SKM-1 (cell line): Measurements from ENCODE around the gene RERE.
"Not testable (repeated sequence)": the region's sequence is repeated elsewhere in the genome, so short reads cannot be mapped to it uniquely, and the experiment has no call there.

Experiments used
- DNase-seq: peaks from one replicate; lab custom pipeline; 2025; ENCODE audit not compliant: unreplicated experiment; lab: John Stamatoyannopoulos, UW

The RERE gene

DNA sequence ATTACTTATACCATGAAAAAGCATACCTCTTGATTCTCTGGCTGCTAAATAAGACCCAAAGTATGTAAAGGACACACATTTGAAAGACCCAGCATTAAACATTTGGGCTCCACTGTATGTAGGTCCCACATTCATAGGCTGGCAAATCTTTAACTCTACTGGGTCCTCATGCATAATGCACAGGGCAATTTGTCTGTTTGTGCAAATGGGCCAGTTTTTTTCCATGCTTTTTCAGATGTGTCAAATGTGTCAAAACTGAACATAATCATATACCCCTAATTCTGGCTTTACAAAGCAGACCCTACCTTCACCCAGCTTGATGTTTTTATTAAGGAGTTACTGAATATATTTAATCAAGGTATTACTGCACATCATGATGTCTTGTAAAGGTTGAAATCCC lies 63.7 kb downstream of the RERE start:
- no peak for DNase-seq

DNA sequence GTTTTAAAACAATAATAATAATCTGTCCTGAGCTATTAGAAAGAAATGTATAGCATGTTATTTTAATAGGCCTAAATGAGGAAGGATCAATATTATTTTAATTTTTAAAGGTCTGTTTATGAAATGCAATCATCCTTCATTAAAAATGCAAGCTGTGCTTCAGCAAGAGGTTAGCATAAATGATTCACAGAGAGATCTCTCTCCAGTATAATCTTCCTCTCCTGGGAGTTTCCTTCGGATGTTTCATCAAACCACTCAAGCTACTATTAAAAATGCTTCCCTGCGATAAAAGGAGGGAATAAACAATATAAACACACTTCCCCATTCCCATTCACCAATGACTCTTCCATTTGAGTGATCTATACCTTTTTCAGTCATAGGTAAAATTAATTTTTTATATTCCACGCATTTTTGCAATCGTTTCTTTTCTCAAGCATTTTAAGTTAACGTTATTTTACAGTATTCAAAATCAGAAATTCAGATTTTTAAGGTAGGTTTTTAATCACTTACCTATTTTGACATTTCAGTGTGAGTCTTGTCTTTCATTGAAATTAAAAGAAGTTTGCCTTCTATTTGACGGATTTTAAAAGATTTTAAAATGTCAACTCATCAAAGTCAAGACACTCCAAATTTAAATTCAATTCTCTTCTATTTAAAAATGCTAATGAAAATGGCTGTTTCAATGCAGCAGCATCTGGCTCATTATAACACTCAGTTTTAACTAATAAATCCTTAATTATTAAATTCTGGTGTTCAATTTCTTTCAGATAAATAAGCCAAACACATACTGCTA lies 64.3 kb downstream of the RERE start:
- no peak for DNase-seq

- DNase-seq = no peak
These were observed 65.0 kb downstream of the RERE start for GRCh38 chr1:8752411-8752810.

DNA sequence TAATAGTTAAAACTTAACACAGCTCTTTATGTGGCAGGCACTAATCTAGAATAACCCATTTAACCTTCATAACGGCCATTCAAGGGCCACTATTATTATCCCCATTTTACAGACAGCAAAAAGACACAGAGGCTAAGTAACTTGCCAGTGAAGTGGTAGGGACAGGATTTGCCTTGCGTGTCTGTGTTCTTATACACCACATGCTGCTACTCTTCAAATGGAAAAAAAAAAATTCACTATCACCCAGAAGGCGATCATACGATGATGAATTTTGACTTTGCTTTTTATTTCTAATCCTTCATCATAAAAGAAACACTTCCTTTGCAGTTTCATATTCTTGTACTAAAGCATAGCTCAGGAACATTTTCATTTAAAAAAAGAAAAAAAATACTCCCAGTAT lies 65.5 kb downstream of the RERE start:
- no peak for DNase-seq

GRCh38 chr1:8747879-8748825 lies 69.3 kb downstream of the RERE start:
- DNase-seq = no peak

- DNase-seq = no peak
These were observed 70.9 kb downstream of the RERE start for GRCh38 chr1:8746554-8746953.

DNA sequence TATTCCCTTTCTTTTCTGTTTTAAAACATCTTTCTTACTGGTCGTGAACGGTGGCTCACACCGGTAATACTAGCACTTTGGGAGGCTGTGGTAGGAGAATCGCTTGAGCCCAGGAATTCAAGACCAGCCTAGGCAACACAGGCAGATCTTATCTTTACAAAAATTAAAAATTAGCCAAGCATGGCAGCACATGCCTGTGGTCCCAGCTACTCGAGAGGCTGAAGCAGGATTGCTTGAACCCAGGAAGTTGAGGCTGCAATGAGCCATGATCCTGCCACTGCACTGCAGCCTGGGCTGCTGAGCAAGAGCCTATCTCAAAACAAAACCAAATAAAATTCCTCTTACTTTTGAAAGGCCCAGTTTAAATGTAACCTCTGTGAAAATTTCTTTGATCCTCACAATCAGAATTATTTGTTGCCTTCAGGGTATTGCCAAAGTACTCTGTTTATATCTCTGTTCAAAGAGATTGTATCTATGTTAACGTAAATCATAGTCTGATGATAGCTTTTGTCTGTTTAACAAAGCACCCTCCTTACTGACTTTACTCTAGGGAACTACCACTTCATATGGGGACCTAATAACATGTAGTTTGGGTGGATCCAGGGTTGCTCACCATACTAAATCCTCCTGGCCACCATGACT lies 71.6 kb downstream of the RERE start:
- DNase-seq = no peak

GRCh38 chr1:8745346-8745745 lies 72.1 kb downstream of the RERE start:
- DNase-seq = no peak

GRCh38 chr1:8742022-8742924 lies 75.2 kb downstream of the RERE start:
- DNase-seq = no peak

DNA sequence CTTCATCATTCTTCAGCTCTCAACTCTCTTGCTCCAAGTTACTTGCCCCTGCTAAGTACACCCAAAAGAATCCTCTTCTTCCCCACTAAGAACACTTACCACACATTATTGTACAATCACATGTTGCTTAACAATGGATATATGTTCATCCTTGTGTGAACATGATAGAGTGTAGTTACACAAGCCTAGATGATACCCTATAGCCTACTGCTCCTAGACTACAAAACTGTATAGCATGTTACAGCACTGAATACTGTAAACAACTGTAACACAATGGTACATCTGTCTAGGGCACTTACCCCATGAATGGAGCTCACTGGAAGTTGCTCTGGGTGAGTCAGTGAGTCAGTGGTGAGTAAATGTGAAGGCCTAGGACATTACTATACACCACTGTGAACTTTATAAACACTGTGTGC lies 77.4 kb downstream of the RERE start:
- DNase-seq = no peak

DNA sequence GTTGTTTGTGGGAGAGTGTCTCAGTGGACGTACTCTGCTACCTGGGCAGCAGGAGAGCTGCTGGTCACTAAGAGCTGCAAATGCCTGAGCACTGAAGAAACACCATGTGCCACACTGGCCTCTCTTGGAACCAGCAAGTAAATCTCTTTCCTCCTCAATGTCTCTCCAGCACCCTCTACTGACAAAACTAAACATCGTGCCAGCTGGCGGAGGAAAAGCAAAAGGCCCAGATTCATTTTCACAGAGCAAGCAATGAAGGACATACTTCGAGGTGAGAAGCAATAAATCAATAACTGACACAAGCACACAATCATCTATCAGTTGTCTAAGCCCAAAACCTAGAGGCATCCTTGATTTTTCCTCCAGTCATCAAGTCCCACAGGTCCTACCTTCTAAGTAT lies 78.1 kb downstream of the RERE start:
- no peak for DNase-seq

- DNase-seq = no peak
These were observed 80.5 kb downstream of the RERE start for GRCh38 chr1:8736927-8737326.

GRCh38 chr1:8733484-8733883 lies 84.0 kb downstream of the RERE start:
- DNase-seq = no peak

GRCh38 chr1:8731162-8731561 lies 86.3 kb downstream of the RERE start:
- DNase-seq = no peak

- DNase-seq = no peak
These were observed 89.0 kb downstream of the RERE start for GRCh38 chr1:8728464-8728863.

- DNase-seq = no peak
These were observed 89.6 kb downstream of the RERE start for GRCh38 chr1:8727809-8728213.

DNA sequence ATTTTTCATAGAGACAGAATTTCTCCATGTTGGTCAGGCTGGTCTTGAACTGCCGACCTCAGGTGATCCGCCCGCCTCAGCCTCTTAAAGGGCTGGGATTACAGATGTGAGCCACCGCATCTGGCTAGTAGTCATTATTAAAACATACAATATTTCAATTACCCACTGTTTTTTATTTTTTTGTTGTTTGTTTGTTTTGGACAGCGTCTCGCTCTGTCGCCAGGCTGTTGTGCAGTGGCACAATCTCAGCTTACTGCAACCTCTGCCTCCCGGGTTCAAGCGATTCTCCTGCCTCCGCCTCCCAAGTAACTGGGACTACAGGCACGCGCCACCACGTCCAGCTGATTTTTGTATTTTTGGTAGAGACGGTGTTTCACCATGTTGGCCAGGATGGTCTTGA lies 90.1 kb downstream of the RERE start:
- not testable (repeated sequence) for DNase-seq

DNA sequence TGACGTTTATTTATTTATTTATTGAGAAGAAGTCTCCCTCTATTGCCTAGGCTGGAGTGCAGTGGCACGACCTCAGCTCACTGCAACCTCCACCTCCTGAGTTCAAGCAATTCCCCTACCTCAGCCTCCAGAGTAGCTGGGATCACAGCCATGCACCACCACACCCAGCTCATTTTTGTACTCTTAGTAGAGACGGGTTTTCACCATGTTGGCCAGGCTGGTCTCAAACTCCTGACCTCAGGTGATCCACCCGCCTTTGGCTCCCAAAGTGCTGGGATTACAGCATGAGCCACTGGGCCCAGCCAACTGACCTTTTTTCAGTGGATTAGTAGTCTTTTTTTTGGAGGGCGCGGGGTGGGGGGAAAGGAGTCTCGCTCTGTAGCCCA lies 90.6 kb downstream of the RERE start:
- DNase-seq = not testable (repeated sequence)

DNA sequence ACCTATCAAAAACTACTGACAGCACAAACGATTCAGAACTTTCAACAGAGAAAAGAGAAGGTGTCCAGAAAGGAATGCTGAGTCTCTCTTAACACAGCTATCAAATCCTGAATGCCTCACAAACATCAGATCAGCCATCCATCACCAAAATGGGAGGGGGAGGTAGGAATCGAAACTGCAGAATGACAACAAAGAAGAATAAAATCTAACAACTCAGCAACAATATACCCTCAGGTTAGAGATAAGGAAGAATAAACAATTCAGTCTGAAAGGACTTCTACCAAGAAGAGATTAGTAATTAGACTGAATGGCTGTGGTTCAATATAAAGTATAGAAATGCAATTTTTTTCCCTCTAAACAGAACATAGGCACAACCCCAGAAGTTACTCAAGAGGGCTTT lies 94.4 kb downstream of the RERE start:
- no peak for DNase-seq

DNA sequence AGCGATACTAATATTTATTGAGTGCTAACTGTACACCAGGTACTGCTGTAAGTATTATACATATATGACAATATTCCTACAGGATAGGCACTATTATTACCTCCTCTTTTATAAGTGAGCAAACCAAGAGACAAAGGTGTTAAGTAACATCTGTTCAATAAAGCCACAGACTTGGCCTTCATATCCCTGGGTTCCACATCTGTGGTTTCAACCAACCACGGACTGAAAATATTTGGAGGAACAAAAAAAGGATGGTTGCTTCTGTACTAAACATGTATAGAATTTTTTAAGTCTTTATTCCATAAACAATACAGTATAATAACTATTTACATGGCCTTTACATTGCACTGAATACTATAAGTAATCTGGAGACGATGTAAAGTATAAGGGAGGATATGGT lies 95.1 kb downstream of the RERE start:
- no peak for DNase-seq
